ENCODE results near the gene VTI1A. TPM values are rescaled to one million over a fixed set of nuclear protein-coding genes. Genes with fewer than 3 reads are reported as not detected.

VTI1A gene
- polyA plus RNA-seq, 1 of the 3 experiments (the other 2 are of a cell fraction) = 8.3 TPM

GRCh38 chr10:112752288-112752687 lies 305.3 kb downstream of the VTI1A start (continued):
- TF ChIP-seq EP300 (IDR thresholded peaks at IDR 0.05; ENCODE audit: borderline replicate concordance in 1 of 2, low read depth in 1 of 2, low read length in 1 of 2) = no peak
- TF ChIP-seq RXRA (IDR thresholded peaks at IDR 0.05; ENCODE audit: borderline replicate concordance, low read depth) = no peak
- no peak for TF ChIP-seq ELF1 (IDR thresholded peaks at IDR 0.05)
- TF ChIP-seq CHD2 (IDR thresholded peaks at IDR 0.05; ENCODE audit: low read length, partially characterized antibody) = no peak
- no peak for TF ChIP-seq TAF1 (IDR thresholded peaks at IDR 0.05; ENCODE audit: borderline replicate concordance, low read depth, low read length)

- Histone ChIP-seq H3K36me3 (replicated peaks in 1 of 2; ENCODE audit: control insufficient read depth in 1 of 2, insufficient read depth in 2 of 2, low read length in 1 of 2) (no peaks in the 10 kb centered on the region), H3K9ac (no peak overlapping the region), H3K79me2 (ENCODE audit: insufficient read depth) (no peaks in the 10 kb centered on the region), H3F3A (replicated peaks; ENCODE audit: insufficient read depth) (no peaks in the 10 kb centered on the region), H2AFZ (ENCODE audit: low read depth) (no peak overlapping the region), H3K27ac (ENCODE audit: low read depth in 2 of 2, low read length in 1 of 2) (no peak overlapping the region), H3K9me2 (no peaks in the 10 kb centered on the region), H3K27me3 (ENCODE audit: insufficient read depth) (no peaks in the 10 kb centered on the region), H3K9me3 (no peaks in the 10 kb centered on the region), H4K20me1 (ENCODE audit: insufficient read depth) (no peaks in the 10 kb centered on the region), H3K4me3 (ENCODE audit: low read depth in 2 of 2, low read length in 1 of 2) (no peak overlapping the region), H3K4me1 (ENCODE audit: control insufficient read depth in 1 of 2, insufficient read depth in 2 of 2, low read depth in 1 of 2, low read length in 1 of 2) (peaks cover 8 to 30% of the 10 kb centered on the region in 2 experiments; a peak in 3 of 4 replicates), H3K4me2 (no peak overlapping the region)
- POLR2A ChIA-PET = no interaction called here
- TF ChIP-seq USF2 (IDR thresholded peaks at IDR 0.05; ENCODE audit: borderline replicate concordance, low read depth, low read length) (no peak), MAX (IDR thresholded peaks at IDR 0.05; ENCODE audit: low read depth) (no peak), FOXM1 (IDR thresholded peaks at IDR 0.05; ENCODE audit: low read depth) (no peak), EZH2phosphoT487 (IDR thresholded peaks at IDR 0.05; ENCODE audit: borderline replicate concordance, low read depth) (no peak), TAF1 (IDR thresholded peaks at IDR 0.05; ENCODE audit: borderline replicate concordance, low read depth, low read length) (no peak), RXRA (IDR thresholded peaks at IDR 0.05; ENCODE audit: borderline replicate concordance, low read depth) (no peak), JUND (IDR thresholded peaks at IDR 0.05) (no peak), MXI1 (IDR thresholded peaks at IDR 0.05; ENCODE audit: low read depth, low read length) (no peak), GATA2 (CRISPR knock-in tag; IDR thresholded peaks at IDR 0.05) (no peak), CTCF (IDR thresholded peaks at IDR 0.05) (no peak), SMC3 (IDR thresholded peaks at IDR 0.05; ENCODE audit: low read depth, low read length) (no peak), REST (IDR thresholded peaks at IDR 0.05; ENCODE audit: low read depth, low read length) (no peak), RAD21 (IDR thresholded peaks at IDR 0.05; ENCODE audit: low read length) (no peak), ELF1 (IDR thresholded peaks at IDR 0.05) (no peak), GABPA (IDR thresholded peaks at IDR 0.05; ENCODE audit: low read depth) (no peak), NFIC (IDR thresholded peaks at IDR 0.05; ENCODE audit: borderline replicate concordance) (no peak)
- WGBS (ENCODE audit: low lambda C conversion rate) = 88% methylated on average over 10 of the region's 10 CpGs
- CTCF ChIA-PET = interaction anchor here (0.8 kb wide), 1 partner anchor 372 kb away, joined by 3 read pairs; no protein-coding TSS in a partner anchor
- DNase-seq = no peak
Observed at GRCh38 chr10:112753961-112754411, 307.0 kb downstream of the VTI1A start.
